Stimulated activated CD4-positive, alpha-beta T cell treated with anti-CD3 and anti-CD28 coated beads, TNF-alpha, amount 100 ng/mL, for 48 hours (primary cell): ENCODE measurements around the gene ADAMTSL1.
A peak's percentile ranks its signal among the peaks of the same experiment; 100 is the strongest.

Experiments used
- DNase-seq, 3 donors: peaks; one replicate each; pipeline ENCODE4 v3.0.0-alpha.2; 2020; ENCODE audit warnings: low read depth in 3 of 3

Gene ADAMTSL1, protein sequence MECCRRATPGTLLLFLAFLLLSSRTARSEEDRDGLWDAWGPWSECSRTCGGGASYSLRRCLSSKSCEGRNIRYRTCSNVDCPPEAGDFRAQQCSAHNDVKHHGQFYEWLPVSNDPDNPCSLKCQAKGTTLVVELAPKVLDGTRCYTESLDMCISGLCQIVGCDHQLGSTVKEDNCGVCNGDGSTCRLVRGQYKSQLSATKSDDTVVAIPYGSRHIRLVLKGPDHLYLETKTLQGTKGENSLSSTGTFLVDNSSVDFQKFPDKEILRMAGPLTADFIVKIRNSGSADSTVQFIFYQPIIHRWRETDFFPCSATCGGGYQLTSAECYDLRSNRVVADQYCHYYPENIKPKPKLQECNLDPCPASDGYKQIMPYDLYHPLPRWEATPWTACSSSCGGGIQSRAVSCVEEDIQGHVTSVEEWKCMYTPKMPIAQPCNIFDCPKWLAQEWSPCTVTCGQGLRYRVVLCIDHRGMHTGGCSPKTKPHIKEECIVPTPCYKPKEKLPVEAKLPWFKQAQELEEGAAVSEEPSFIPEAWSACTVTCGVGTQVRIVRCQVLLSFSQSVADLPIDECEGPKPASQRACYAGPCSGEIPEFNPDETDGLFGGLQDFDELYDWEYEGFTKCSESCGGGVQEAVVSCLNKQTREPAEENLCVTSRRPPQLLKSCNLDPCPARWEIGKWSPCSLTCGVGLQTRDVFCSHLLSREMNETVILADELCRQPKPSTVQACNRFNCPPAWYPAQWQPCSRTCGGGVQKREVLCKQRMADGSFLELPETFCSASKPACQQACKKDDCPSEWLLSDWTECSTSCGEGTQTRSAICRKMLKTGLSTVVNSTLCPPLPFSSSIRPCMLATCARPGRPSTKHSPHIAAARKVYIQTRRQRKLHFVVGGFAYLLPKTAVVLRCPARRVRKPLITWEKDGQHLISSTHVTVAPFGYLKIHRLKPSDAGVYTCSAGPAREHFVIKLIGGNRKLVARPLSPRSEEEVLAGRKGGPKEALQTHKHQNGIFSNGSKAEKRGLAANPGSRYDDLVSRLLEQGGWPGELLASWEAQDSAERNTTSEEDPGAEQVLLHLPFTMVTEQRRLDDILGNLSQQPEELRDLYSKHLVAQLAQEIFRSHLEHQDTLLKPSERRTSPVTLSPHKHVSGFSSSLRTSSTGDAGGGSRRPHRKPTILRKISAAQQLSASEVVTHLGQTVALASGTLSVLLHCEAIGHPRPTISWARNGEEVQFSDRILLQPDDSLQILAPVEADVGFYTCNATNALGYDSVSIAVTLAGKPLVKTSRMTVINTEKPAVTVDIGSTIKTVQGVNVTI (N-terminal part only)

DNA sequence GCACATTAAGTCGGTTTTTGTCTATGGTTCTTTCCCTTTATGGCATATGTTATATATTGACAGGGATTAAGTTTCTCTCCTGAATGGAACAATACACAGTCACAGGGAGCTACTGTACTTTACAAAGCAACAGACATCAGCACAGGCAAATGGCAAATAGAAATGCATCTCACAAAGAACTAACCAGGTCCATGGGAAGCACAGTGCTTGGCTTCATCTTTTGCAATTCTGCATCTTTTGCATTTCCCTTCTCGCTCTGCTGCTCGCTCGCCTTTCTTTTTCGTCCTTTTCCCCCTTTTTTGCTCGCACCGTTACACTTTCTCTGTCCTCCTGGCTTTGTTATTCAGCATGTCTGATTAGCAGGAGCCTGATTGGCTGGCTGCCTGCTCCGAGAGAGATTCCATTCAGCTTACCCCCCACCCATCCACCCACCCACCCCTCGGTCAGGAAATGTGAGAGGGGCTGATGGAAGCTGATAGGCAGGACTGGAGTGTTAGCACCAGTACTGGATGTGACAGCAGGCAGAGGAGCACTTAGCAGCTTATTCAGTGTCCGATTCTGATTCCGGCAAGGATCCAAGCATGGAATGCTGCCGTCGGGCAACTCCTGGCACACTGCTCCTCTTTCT is at the start of gene ADAMTSL1:
Gene ADAMTSL1, plus strand, starts transcription at position 502 of the 628 bp plus-strand sequence. Its CDS starts 80 bp downstream, at position 582.
- no peak for DNase-seq

DNA sequence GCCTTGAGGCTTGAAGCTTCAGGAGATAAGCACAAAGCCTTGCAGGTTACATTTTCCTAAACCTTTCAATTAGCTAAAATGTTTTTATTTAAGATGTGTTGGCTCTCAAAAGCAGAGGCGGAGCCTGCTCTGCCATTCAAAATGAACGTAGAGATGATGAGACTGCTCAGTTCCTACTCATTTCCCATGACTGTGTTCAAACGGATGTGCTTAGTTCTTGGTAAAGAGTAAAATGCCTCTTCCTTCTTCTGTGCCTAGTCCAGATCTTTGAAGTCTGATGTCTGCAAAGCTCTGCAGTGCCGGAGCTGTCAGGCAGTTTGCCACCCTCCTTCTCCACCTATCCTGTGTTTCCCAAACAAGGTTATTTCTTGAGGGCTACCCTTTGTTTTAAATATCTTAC is 46.3 kb upstream of the ADAMTSL1 start:
- DNase-seq = no peak

DNA sequence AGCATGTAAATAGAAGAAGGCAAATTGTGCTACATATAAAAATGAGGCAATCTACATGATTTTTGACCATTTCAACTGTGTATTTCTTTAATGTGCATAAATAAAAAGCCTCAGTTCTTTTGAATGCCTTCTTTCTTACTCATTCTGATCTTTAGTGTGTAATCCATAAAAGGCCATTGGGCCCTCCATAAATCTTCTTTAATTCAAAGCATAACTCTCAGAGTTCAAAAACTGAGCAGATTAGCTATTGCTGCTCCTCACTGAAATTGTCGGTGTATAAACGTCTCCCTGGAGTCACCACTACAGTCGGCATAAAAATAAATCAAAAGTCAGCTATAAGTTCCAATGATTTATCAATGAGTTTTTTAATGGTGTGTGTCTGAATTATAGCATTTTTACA is 45.3 kb upstream of the ADAMTSL1 start:
- no peak for DNase-seq

DNA sequence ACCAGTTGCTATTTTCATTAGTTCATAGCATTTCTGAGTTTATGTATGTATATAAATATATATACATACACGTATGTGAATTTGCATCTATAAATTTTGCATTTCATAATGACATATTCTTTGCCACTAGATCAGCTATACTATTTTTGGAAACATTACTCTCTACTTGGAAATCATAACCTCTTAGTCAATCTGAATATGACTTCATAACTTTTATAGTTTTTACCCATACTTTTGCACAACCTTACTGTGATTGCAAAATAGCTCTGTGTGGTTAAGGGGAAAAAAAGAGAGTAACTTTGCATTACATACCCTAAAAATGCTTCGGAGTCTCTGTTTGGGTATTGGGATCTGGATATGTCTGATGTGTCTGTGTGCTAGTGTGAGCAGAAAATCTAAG is 44.9 kb upstream of the ADAMTSL1 start:
- DNase-seq = no peak

DNA sequence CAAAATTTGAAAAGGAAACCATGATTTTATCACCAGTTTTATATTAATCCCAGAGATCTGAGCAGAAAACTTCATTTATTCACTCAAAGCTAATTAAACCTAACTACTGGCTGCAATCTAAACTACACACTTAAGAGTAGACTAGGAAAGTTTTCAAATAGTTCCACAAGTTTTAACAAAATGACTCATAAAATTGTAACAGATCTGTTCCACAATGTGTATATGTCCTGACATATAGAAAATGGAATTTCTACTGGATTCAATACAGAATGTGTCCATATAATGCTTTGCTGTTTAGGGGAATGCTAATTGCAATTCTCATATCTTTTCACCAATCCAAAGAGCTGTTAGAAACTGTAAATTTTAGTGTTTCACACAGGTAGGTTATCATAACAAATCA is 40.3 kb upstream of the ADAMTSL1 start:
- no peak for DNase-seq

DNA sequence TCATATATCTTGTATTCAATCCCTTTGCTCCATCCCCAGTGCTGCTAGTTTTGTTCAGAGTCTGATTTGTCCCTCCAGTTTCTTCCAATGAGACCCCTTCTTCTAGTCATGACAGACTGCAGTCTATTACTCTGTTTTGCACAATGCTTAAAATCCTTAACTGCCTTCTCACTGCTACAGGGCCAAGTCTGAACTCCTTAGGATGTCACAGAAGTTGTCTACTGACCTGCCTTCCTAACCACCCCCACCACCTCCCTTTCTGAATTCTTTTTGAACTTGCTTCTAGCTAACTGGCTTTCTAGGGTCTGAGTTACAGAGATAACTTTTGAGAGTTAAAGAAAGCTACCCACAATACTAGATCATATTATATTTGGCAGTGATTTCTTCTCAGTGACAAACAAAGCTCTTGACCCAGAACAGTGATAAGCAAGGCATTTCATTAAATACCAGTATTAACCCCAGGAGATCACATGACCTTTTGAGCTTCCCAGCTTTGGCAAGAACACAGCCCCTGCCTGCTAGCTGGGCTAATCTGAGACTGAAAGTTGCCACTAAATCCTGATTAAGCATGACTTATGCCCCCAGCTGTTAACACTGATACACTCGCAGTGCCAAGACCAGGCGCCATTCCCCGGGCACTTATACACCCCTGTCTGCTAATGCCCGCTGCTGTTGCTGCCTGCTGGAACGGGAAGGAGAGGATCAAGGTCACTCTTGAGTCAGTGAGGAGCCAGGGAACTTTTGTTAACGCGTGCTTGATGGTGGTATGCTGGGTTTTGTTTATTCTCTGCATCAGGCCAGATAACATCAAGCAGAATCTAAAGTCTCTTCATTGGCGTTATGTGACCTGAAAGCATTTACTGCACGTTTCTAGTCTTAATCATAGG is 36.4 kb upstream of the ADAMTSL1 start:
- DNase-seq = no peak

DNA sequence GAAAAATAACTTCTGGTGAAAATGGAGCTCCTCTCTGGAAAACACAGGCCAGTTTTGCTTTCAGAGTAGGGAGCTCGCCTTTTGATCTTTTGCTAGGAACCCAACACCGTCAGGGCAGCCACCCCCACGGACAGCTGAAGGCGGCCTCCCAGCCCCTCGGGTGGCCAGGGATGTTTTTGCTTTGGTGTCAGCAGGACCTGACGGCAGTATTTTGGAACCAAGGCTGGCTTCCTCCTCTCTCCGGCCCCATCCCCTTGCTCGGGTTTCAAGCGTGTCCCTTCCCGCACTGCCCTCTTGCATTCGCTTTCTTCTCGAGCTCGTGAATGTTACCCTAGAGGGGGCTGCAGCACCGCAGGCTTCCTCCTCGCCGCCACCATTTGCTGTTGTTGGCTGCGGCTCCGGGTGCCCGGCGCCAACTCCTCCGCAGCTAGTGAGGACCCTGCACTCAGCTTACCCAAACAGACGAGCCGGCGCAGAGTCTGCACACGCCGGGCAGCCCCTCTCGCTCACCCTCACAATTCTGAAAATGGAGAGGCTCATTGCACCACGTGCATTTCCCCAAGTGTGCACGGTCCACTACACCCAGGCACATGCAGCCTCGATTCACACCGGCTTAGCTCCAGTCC is 35.5 kb upstream of the ADAMTSL1 start:
- no peak for DNase-seq

DNA sequence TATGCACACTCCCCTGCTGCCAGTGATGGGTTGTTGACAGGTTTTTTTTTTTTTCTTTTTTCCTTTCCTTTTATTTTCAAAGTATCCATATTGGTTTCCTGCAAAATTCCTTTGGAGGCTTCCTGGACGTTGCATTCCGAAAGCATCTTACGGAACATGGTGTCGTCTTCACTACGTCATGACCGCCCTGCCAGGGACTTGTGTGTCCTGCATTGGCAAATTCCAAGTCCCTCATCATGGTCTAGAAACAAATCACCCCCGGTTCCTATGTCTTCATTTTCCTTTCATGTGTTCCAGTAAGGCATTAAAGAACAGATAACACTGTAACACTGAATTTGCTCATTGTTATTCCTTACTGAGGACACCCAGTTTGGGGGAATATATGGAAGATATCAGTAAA is 35.0 kb upstream of the ADAMTSL1 start:
- no peak for DNase-seq

DNA sequence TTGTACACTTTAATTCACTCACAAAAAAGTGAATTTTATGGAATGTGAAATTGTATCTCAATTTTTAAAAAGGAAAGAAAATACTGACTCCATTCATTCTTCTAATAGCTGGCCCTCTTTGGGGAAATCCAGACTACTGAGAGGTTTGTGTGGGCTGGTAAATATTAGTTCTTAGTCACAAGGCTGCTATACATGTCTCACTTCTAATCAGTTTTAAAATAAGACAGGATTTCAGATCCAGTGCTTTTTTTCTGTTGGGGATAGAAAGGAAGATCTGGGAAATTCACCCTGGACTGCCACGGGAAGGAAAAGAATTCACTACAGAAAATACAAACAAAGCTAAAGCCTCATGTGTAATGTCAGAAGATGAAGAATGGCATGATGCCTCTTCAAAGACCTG is 32.7 kb upstream of the ADAMTSL1 start:
- no peak for DNase-seq

DNA sequence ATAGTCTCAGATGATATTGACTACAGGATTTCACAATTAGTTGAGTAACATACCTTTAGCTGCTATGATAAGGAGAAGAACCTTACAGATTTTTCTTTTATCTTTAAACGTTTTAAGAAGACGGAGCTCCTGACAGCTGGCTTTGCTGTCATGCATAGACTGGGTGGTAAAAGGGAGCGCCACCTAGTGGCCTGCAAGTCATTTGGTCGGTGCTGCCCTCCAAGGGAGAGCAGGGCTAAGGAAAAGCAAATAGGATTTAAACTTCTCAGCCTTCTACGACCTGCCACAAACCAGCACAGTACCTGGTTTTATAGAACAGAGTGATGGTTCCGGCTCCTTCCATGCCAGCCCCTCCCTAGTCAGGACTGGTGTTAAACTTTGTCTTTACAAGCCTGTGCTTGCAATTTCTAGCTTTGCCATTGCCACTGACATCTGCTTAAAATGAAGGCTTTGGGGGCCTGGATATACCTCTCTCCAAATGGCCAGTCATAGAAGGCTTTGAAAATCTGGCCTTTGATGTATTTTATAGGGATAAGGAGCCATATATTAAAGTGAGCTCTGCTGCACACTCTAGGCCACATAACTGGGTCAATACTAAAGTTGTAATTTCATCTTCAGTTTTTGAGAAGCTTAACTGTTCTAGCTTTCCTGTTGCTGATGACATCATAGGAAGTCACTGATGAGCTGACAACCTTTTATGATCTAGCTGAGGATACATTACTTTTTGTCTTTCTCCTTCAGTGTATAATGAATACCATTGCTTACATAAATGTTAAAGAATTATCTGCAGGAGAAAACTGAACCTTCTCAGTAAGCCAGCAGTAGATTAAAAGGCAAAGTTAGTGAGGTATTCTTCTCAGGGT is 31.1 kb upstream of the ADAMTSL1 start:
- DNase-seq = peak; percentile 15 to 25 (median 16)

DNA sequence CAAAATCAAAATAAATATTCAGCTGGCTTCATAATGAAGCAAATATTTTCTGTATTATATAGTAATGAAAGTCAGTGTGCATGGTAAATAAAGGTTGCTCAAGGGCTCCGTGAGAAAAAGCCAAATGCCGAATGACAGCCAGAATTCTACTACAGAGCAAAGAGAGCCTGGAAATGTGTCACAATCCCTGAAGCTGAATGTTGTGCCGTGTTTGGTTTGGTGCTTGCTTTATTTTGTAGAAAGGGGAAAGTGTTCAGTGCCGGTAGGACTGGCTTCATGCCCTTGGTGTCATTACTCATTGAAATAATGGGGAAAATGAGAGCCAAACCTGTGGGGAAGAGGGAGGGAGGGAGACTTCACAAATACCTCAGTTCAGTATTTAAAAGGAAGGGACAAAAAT is 26.8 kb upstream of the ADAMTSL1 start:
- DNase-seq = no peak

DNA sequence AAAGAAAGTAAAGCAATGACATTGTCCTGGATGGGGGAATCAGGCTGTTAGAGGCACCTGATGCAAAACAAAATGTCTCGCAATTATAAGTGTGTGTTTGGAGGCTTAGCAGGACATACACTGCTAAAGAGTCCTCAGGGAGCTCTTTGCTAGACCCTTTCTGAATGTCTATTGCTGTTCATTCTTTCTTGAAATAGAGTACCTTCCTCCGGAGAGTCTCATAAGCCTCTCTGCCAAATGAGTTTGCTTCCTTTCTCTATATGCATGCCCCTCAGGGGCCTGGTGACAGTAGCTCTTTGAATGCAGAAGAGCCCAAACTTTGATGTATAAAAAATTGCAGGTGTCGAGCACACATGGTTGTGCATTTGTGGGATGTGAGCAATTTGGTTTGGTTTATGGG is 26.4 kb upstream of the ADAMTSL1 start:
- no peak for DNase-seq

DNA sequence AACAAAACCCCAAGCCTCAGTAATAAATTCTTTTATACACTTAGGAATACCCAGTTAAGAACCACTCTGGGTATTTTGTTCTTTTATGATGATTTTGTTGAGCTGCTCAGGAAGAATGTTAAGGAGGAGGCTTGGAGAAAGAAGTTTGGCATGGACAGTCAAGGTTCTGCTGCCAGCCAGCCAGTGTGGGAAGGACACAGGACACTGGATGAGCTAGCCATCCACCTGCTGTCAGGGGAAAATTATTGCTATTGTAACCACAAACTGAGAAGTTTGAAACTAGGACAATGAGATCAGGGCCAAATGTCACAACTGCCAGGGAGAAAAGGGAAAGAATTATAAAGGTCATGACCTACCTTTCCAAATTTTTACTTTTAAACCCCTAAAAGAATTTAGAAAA is 25.9 kb upstream of the ADAMTSL1 start:
- DNase-seq = no peak

DNA sequence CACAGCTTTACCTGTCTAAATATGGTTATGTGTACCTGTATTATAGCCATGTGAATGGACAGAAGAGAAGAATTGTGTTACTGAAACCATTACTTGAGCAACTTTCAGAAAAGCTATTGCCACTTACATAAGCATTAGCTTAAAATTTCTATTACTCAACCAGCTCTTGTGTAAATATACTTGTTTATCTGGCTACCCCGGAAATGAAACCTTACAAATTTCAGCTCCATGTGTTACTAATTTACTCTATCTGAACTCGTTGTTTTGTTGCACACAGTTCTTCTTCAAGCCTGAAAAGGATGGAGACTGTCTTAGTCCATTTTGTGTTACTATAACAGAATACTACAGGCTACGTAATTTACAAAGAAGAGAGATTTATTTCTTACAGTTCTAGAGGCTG is 22.5 kb upstream of the ADAMTSL1 start:
- no peak for DNase-seq

DNA sequence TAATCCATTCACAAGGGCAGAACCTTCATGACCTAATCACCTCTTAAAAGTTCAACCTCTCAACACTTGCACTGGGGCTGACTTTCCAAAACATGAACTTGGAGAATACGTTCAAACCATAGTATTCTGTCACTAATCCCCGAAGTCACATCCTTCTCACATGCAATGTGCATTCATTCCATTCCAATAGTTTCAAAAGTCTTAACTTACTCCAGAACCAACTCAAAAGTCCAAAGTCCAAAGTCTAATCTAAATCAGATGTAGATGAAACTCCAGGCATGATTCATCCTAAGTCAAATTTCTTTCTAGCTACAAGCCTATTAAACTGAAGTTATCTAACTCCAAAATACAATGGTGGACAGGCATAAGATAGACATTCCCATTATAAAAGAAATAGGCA is 21.7 kb upstream of the ADAMTSL1 start:
- DNase-seq = no peak

DNA sequence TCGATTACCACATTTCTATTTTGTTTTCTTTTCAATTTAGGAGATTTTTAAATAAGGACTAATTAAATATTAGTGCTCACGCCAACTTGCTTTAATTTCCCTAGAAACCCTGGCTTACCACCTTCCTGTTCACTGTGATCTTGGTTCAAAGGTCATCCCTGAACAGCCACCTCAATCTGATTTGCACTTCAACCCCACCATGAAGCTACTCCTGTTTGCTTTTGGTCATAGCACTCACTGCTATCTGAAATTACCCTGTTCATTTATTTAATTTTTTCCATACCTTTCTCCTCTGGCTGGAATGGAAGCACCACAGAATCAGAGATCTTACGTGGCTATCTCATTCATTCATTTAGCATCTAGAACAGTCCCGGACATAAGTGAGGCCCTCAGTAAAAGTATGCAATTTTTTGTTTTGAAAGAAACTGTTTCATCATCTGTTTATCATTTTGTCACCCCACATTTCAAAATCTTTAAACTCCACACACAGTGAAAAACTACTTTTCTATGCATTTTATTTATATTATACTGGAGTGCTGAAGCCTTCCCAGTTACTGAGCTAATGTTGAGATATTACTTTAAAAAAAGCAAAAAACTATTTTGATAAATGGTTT is 17.2 kb upstream of the ADAMTSL1 start:
- DNase-seq = no peak

DNA sequence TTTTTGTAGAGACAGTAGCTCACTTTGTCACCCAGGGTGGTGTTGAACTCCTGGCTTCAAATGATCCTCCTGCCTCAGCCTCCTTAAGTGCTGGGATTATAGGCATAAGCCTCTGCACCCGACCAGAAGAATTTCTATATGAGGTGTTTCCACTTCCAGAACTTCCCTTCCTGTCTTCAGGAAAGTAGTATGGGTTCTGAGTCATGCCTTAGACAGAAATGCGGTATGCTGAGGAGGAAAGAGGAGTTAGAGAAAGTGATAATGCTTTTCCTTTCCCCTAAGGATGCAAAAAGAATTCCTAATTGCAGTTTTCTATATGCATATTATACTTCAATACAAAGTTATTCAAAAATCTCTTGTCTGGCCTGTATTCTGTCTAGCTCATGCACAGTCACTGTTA is 16.4 kb upstream of the ADAMTSL1 start:
- no peak for DNase-seq

DNA sequence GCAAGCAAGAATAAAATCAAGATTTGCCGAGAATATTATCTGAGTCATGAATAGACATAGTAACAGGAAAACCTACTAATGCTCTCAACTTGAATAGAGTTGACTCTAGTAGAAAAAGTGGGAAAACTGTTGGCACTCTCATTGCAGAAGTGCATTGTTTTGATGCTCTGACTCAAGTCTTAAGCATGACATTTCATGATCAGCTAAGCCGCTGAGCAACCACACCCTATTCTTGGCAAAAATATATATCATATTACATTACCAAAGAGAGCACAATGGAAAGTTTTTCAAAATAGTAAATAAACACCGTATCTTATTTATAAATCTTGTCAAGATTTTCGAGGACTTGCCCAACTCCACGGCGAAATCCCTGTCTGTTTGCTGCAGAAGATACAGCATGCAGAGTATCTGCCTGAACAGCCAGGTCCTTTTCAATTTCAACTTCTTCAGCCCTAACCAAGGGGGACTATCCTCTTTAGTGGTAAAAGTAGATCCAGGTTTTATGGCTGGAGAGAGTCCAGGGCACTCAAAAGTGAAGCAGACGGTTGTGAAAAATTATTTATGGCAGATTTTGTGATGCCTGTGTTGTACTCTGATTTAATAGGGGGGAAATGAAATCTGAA is 13.9 kb upstream of the ADAMTSL1 start:
- DNase-seq = no peak
